ENCODE data around the gene ERN2.
"Not testable (repeated sequence)": the region's sequence is repeated elsewhere in the genome, so short reads cannot be mapped to it uniquely, and the experiment has no call there.

ERN2 gene

GRCh38 chr16:23712976-23713375 lies at the start of gene ERN2:
ERN2 (minus strand) TSS chr16:23713222; CDS start chr16:23713187, 35 bp downstream.
- no peak for DNase-seq (ENCODE audit: low spot score)

- no peak for DNase-seq (ENCODE audit: low spot score)
Measured at GRCh38 chr16:23757937-23758619, 45.1 kb upstream of the ERN2 start.

GRCh38 chr16:23757116-23757515 lies 44.1 kb upstream of the ERN2 start:
- DNase-seq (ENCODE audit: low spot score), result no peak

GRCh38 chr16:23755484-23755809 lies 42.4 kb upstream of the ERN2 start:
- DNase-seq (ENCODE audit: low spot score), result no peak

- no peak for DNase-seq (ENCODE audit: low spot score)
Measured at GRCh38 chr16:23754594-23755483, 41.8 kb upstream of the ERN2 start, which contains the start of gene CHP2. CHP2 (plus strand) TSS chr16:23755026; CDS start chr16:23755050, 24 bp downstream.

GRCh38 chr16:23753908-23754593 lies 41.0 kb upstream of the ERN2 start:
- no peak for DNase-seq (ENCODE audit: low spot score)

GRCh38 chr16:23751053-23751452 lies 38.0 kb upstream of the ERN2 start:
- not testable (repeated sequence) for DNase-seq (ENCODE audit: low spot score)

- DNase-seq (ENCODE audit: low spot score), result no peak
Measured at GRCh38 chr16:23748630-23749029, 35.6 kb upstream of the ERN2 start.

GRCh38 chr16:23745263-23745662 lies 32.2 kb upstream of the ERN2 start:
- DNase-seq (ENCODE audit: low spot score), result no peak

GRCh38 chr16:23742766-23743165 lies 29.7 kb upstream of the ERN2 start:
- no peak for DNase-seq (ENCODE audit: low spot score)

- DNase-seq (ENCODE audit: low spot score), result no peak
Measured at GRCh38 chr16:23741675-23742303, 28.8 kb upstream of the ERN2 start.

- DNase-seq (ENCODE audit: low spot score), result no peak
Measured at GRCh38 chr16:23739516-23739915, 26.5 kb upstream of the ERN2 start.

- not testable (repeated sequence) for DNase-seq (ENCODE audit: low spot score)
Measured at GRCh38 chr16:23737423-23738028, 24.5 kb upstream of the ERN2 start.

GRCh38 chr16:23734176-23734893 lies 21.3 kb upstream of the ERN2 start:
- no peak for DNase-seq (ENCODE audit: low spot score)

- DNase-seq (ENCODE audit: low spot score), result peak; percentile 30
Measured at GRCh38 chr16:23729503-23730424, 16.7 kb upstream of the ERN2 start.

- no peak for DNase-seq (ENCODE audit: low spot score)
Measured at GRCh38 chr16:23728112-23728477, 15.1 kb upstream of the ERN2 start.

- DNase-seq (ENCODE audit: low spot score), result no peak
Measured at GRCh38 chr16:23726710-23727109, 13.7 kb upstream of the ERN2 start.

- no peak for DNase-seq (ENCODE audit: low spot score)
Measured at GRCh38 chr16:23724785-23725131, 11.7 kb upstream of the ERN2 start.

- no peak for DNase-seq (ENCODE audit: low spot score)
Measured at GRCh38 chr16:23724096-23724784, 11.2 kb upstream of the ERN2 start.
